Heart left ventricle (tissue), 16 donors: Measurements from ENCODE around the gene CRYL1. TPM values are rescaled to one million over a fixed set of nuclear protein-coding genes. Genes with fewer than 3 reads are reported as not detected.
A peak's percentile ranks its signal among the peaks of the same experiment; 100 is the strongest.

Experiments
- ATAC-seq, 4 donors: fragments of 200-7000 bp; cut with Tn5 transposase; one replicate each; pipeline ENCODE4 v1.9.1; 2020 to 2022; ENCODE audit warnings: moderate library complexity in 4 of 4, mild to moderate bottlenecking in 3 of 4, moderate number of reproducible peaks in 1 of 4
- DNase-seq, 5 donors: peaks; one replicate each; pipeline ENCODE4 v3.0.0-alpha.2; 2020
- H3K27ac ChIP-seq, 12 donors: fragments of 200-600 bp; sonication (generic) in 4 of 12; one replicate each; pipeline versions ENCODE4 v1.5.0 to v1.8.0; 2016 to 2022; ENCODE audit warnings: mild to moderate bottlenecking in 2 of 12
- H3K27me3 ChIP-seq, 9 donors: fragments of 200-600 bp; sonication (generic) in 2 of 9; one replicate each; pipeline versions ENCODE4 v1.5.1 to v1.8.0; 2016 to 2022; ENCODE audit warnings: mild to moderate bottlenecking in 3 of 9
- H3K36me3 ChIP-seq, 9 donors: fragments of 200-600 bp; sonication (generic) in 2 of 9; one replicate each; pipeline versions ENCODE4 v1.5.0 to v1.8.0; 2018 to 2022; ENCODE audit warnings: mild to moderate bottlenecking in 2 of 9
- H3K4me1 ChIP-seq, 12 donors: fragments of 200-600 bp; sonication (generic) in 4 of 12; one replicate each; pipeline versions ENCODE4 v1.5.0 to v1.8.0; 2016 to 2022; ENCODE audit warnings: mild to moderate bottlenecking in 3 of 12
- H3K4me3 ChIP-seq, 12 donors: fragments of 200-600 bp; sonication (generic) in 4 of 12; one replicate each; pipeline versions ENCODE4 v1.5.0 to v1.8.0; 2017 to 2022; ENCODE audit warnings: mild to moderate bottlenecking in 9 of 12, moderate library complexity in 4 of 12
- H3K9me3 ChIP-seq, 12 donors: fragments of 200-600 bp; sonication (generic) in 4 of 12; one replicate each; pipeline versions ENCODE4 v1.5.0 to v1.8.0; 2016 to 2022; ENCODE audit warnings: mild to moderate bottlenecking in 1 of 12
- POLR2A ChIP-seq, 2 donors: fragments of 450-650 bp; IDR thresholded peaks; one replicate each; pipeline ENCODE4 v1.6.1; 2017; ENCODE audit warnings: antibody characterized with exemption in 2 of 2, mild to moderate bottlenecking in 2 of 2, moderate library complexity in 2 of 2
- WGBS, 4 donors: extraction: QIAGEN DNeasy Blood & Tissue Kit in 2 of 4; methylation state at CpG; one replicate each; pipeline versions ENCODE4 v1.1.5 to v1.1.7; 2013 to 2018; 5-methylcytosine and 5-hydroxymethylcytosine counted together
- intact Hi-C, 10 donors: fragments of 100-400 bp; cut with DNase I; formaldehyde crosslinking; loops; one replicate each; pipeline versions ENCODE4 v1.11.1 to v1.14.2; 2022
- polyA plus RNA-seq, 2 donors: library from polyadenylated mRNA; stranded (reverse); fragments of 200-250 nt; gene quantifications; one replicate each; pipeline ENCODE4 v1.2.3, GENCODE V29; 2013
- total RNA-seq, 9 donors: library from RNA; depleted of rRNA in 2 of 9; stranded (reverse); fragments of >200 nt in 2 of 9; fragmentation: NEBNext Ultra II Directional in 3 of 9; extraction: Animal tissue kit (Norgen Biotek cat#: 25700) in 3 of 9; gene quantifications; one replicate each; pipeline versions ENCODE4 v1.1.0 to v1.2.4, GENCODE V29; 2016 to 2023
- TF ChIP-seq, protein P1 (sequence below), 12 donors: fragments of 200-600 bp; sonication (generic) in 4 of 12; IDR thresholded peaks; one replicate each; pipeline versions ENCODE4 v1.5.0 to v1.8.0; 2018 to 2022; ENCODE audit warnings: antibody characterized with exemption in 12 of 12, mild to moderate bottlenecking in 5 of 12
- donor health status: ischemic (EF 13 %, LVEDD 7.1; RV severe dilation, severe dysfunction).
- donor health status: healthy with polysubstance abuse.
- donor health status: DM: no; HTN: yes; CAD: no.
- donor health status: DM: no; HTN: no; CAD: no.
- donor health status: ischemic (EF 25% LVEDD 6.9; RV normal size, moderate dysfunction).
- donor health status: ischemic (EF 25% LVEDD 5.7; RV mildly dilated, moderate dysfunction).
- donor health status: healthy.
- donor health status: DM: yes; HTN: yes; CAD: no.
- donor health status: ischemic (EF 35%, LVEDD 5.7; RV mildly dilated, moderate dysfunction).
- donor health status: nonischemic (EF 11% LVEDD 7.7; RV severe dilation, severe dysfunction).
- donor health status: DM: yes; HTN: yes; CAD: no.
- donor health status: PGD.
- donor health status: ischemic (EF 29% LVEDD 5.4; RV normal size, mild dysfunction).
- donor health status: nonischemic (EF 23%, LVEDD 6.1; RV moderate dilation, normal function).

Gene CRYL1
- total and polyA plus RNA-seq, 11 donors = 10.7 to 36.5 (median 20.9) TPM

DNA sequence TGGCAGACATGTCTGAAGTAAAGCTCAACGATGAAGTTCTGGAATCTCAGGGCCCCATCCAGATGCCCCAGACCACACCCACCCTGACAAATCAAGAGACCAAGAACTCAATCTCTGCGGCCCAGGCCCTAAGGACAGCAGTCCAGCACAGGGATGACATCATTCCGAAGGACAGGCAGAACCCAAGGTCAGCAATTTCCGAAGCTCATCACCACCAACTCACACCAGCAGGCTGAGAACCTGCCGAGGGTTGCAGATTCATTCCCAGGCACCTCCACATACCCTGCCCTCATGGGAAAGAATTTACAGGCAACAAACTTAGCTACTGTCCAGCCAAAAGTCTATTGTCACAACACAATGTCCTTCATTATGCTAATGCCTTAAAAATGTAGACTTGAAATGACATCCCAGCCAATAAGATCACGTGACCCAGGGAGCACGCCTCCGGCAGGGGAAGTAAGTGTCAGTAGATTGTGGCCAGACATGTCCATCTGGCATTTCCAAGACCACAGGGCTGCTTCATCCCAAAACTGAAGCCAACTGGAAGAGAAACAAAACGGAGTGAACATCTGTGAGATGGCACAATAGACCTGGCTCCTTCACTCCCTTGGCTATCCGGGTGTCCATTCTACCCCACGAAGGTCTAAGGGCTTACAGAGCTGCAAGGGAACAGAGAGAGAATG lies 98.8 kb downstream of the CRYL1 start:
- peak; percentile 43 to 70 (median 62) for ATAC-seq
- 36 to 48% (median 42%) methylated on average over 11 of the region's 11 CpGs for WGBS, 4 donors
- H3K9me3 ChIP-seq = no peaks in the 10 kb centered on the region
- no peak overlapping the region for H3K4me3 ChIP-seq
- intact Hi-C loops = no loop called here
- peak overlapping the region in 5 of 12 donors; percentile 18 to 60 (median 28) for H3K27ac ChIP-seq
- H3K36me3 ChIP-seq = peaks cover 0 to 26% (median 4%) of the 10 kb centered on the region in 9 donors
- no peaks in the 10 kb centered on the region for H3K27me3 ChIP-seq
- H3K4me1 ChIP-seq = peaks cover 0 to 20% (median 5%) of the 10 kb centered on the region in 12 donors
- no peak for TF ChIP-seq POLR2A (IDR thresholded peaks at IDR 0.05)
- TF ChIP-seq, protein P1, sequence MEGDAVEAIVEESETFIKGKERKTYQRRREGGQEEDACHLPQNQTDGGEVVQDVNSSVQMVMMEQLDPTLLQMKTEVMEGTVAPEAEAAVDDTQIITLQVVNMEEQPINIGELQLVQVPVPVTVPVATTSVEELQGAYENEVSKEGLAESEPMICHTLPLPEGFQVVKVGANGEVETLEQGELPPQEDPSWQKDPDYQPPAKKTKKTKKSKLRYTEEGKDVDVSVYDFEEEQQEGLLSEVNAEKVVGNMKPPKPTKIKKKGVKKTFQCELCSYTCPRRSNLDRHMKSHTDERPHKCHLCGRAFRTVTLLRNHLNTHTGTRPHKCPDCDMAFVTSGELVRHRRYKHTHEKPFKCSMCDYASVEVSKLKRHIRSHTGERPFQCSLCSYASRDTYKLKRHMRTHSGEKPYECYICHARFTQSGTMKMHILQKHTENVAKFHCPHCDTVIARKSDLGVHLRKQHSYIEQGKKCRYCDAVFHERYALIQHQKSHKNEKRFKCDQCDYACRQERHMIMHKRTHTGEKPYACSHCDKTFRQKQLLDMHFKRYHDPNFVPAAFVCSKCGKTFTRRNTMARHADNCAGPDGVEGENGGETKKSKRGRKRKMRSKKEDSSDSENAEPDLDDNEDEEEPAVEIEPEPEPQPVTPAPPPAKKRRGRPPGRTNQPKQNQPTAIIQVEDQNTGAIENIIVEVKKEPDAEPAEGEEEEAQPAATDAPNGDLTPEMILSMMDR (IDR thresholded peaks at IDR 0.05) = no peak
- no peak for DNase-seq

DNA sequence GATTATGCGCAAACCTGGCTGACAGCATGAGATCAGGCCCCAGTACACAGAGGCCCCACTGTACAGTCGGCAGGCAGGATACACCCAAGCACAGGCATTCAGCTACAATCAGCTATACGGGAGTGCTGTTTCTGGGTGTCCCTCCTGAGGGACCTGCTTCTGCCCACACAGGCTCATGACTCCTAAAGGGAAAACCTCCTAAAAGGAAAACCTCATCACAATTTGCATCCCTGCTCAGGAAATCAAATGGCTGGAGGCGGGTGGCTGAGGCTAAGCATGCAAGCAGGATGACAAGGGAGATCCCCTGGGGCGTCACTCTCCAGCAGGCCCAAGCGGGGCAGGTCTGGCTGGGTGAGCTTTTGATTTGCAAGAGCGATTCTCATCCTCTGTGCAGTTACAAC lies 99.8 kb downstream of the CRYL1 start:
- ATAC-seq = no peak
- TF ChIP-seq, protein P1 (IDR thresholded peaks at IDR 0.05) = no peak
- no peak for TF ChIP-seq POLR2A (IDR thresholded peaks at IDR 0.05)
- Histone ChIP-seq H3K4me1 (peaks cover 0 to 20% (median 5%) of the 10 kb centered on the region in 12 donors), H3K9me3 (no peaks in the 10 kb centered on the region), H3K27ac (no peak overlapping the region), H3K36me3 (peaks cover 0 to 18% (median 2%) of the 10 kb centered on the region in 9 donors), H3K4me3 (no peak overlapping the region), H3K27me3 (no peaks in the 10 kb centered on the region)
- 84 to 90% (median 87%) methylated on average over 7 of the region's 7 CpGs for WGBS, 4 donors
- intact Hi-C loops = no loop called here
- no peak for DNase-seq

DNA sequence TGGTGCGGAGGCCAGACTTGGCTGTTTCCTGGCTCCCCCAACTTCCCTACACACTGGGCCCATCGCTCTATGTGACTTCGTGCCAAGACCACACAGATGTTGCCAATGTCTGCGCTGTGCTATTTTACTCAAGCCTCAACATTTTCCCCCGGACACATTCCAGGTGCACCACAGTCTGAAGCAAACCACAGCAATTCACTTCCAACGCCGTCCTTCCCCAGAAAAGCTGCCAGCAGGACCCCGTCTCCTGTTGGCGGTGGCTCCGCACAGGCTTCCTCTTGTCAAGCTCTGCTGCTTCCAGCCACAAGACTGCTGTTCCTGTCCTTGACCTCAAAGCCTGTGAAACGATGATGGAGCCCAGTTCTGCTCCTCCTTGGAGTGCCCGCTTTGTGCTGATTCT lies 100.7 kb downstream of the CRYL1 start:
- Histone ChIP-seq H3K27me3 (no peaks in the 10 kb centered on the region), H3K4me3 (no peak overlapping the region), H3K9me3 (no peaks in the 10 kb centered on the region), H3K27ac (peak overlapping the region in 3 of 12 donors; percentile 18 to 27 (median 21)), H3K4me1 (peaks cover 0 to 20% (median 7%) of the 10 kb centered on the region in 12 donors), H3K36me3 (peaks cover 0 to 17% (median 0%) of the 10 kb centered on the region in 9 donors)
- intact Hi-C loops = no loop called here
- DNase-seq (peak in 1 of 5 donors; percentile 38), ATAC-seq (no peak)
- no peak for TF ChIP-seq POLR2A (IDR thresholded peaks at IDR 0.05)
- TF ChIP-seq, protein P1 (IDR thresholded peaks at IDR 0.05) = no peak
- WGBS, 4 donors = 79 to 89% (median 86%) methylated on average over 12 of the region's 12 CpGs

DNA sequence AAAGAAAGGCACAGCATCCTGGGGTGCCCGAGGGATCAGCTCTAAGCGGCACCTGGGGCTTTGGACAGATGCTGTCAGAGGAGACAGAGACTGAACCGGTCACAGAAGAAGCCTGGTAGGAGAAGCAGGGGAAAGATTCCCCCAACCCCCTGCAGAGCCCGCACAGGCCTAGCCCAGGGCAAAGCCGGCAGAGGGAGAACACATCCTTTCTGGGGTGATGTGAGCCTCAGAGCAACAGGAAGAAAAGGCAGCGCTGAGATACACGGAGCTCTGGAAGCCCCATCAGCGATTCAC lies 101.2 kb downstream of the CRYL1 start:
- WGBS, 4 donors = 78 to 85% (median 82%) methylated on average over 8 of the region's 8 CpGs
- Histone ChIP-seq H3K4me3 (no peak overlapping the region), H3K27ac (peak overlapping the region in 3 of 12 donors; percentile 18 to 59 (median 21)), H3K9me3 (no peaks in the 10 kb centered on the region), H3K27me3 (no peaks in the 10 kb centered on the region), H3K36me3 (peaks cover 0 to 13% (median 0%) of the 10 kb centered on the region in 9 donors), H3K4me1 (peaks cover 0 to 20% (median 9%) of the 10 kb centered on the region in 12 donors)
- ATAC-seq (no peak), DNase-seq (no peak)
- intact Hi-C loops = no loop called here
- TF ChIP-seq POLR2A (IDR thresholded peaks at IDR 0.05) = no peak
- TF ChIP-seq, protein P1 (IDR thresholded peaks at IDR 0.05) = no peak
